ENCODE results near the gene ZBED3.

ZBED3 gene

DNA sequence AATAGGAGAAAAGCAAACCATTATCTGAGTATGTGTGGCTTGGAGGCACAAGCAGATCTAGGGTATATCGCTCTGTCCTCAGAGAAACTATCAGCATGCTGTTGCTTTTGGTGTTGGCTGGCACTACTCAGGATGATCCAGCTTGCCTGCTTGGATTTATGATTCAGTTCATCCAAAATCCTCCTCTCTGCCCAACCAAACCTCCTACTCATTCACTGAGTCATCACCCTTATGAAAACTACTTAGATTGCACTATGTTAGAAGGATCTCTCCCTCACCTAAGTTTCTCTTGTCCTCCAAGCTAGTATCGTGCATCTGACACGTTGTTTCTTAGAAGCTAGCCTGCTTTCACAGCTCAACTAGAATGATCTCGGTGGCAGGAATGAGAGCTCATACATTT lies 14.2 kb upstream of the ZBED3 start:
- TF ChIP-seq, protein P1, sequence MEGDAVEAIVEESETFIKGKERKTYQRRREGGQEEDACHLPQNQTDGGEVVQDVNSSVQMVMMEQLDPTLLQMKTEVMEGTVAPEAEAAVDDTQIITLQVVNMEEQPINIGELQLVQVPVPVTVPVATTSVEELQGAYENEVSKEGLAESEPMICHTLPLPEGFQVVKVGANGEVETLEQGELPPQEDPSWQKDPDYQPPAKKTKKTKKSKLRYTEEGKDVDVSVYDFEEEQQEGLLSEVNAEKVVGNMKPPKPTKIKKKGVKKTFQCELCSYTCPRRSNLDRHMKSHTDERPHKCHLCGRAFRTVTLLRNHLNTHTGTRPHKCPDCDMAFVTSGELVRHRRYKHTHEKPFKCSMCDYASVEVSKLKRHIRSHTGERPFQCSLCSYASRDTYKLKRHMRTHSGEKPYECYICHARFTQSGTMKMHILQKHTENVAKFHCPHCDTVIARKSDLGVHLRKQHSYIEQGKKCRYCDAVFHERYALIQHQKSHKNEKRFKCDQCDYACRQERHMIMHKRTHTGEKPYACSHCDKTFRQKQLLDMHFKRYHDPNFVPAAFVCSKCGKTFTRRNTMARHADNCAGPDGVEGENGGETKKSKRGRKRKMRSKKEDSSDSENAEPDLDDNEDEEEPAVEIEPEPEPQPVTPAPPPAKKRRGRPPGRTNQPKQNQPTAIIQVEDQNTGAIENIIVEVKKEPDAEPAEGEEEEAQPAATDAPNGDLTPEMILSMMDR (conservative IDR thresholded peaks at IDR 0.05; ENCODE audit: control insufficient read depth, insufficient read depth, low read depth, low read length): no peak
- no peak overlapping the region for H3K4me3 ChIP-seq (ENCODE audit: control insufficient read depth, low read depth, low read length)
- peak; percentile 85 for DNase-seq (ENCODE audit: low read depth)

DNA sequence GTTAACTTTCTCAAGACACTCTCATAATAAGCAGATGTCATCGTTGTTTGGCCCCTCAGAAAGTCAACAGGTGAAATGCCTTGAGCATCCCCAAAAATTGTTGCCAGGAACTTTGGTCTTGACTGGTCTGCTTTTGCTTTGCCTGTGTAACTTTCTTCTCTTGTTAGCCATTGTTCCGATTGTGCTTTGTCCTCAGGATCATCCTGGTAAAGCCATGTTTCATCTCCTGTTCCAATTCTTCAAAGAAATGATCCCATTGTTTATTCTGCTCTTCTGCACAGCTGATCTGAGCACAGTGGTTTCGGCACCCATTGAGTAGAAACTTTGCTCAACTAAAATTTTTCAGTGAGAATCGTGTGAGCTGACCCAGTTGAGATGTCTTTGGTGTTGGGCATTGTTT lies 8.1 kb upstream of the ZBED3 start:
- H3K4me3 ChIP-seq (ENCODE audit: control insufficient read depth, low read depth, low read length): no peak overlapping the region
- DNase-seq (ENCODE audit: low read depth): no peak
- TF ChIP-seq, protein P1 (conservative IDR thresholded peaks at IDR 0.05; ENCODE audit: control insufficient read depth, insufficient read depth, low read depth, low read length): no peak

DNA sequence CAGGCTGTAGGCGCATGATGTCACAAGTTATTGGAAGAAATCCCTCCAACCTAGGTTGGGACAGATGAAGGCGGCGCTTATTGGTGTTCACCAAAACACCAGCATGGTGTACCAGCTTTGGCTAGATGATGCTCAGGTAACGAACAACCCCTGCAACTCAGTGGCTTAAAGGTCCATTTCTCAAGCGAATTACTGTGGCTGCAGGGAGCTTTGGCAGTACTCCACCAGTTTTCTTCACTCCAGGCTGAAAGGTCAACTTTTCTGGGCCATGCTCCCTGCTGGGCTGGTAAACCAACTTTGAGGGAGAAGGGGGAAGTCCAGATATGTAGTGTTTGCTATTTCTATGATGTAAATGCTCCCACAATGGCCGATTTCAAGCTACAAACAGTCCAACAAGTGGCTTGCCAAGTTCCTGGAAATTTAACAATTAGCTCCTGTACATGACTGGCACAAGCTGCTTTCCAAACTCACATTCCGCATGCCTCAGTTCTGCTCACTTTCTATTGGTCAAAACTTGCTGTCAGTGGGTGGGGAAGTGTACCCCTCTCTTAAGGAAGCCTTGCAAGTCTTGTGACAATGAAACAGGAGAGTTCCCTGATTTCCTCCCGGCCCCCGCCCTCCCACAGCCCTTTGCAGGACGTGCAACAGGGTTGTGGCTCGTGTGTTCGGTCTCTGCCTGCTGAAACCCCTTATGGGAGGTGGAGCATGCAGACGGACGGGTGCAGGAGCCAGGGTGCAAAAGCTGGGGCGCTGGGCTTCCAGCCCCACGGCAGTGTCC lies 588 bp upstream of the ZBED3 start:
- TF ChIP-seq, protein P1 (conservative IDR thresholded peaks at IDR 0.05; ENCODE audit: control insufficient read depth, insufficient read depth, low read depth, low read length): no peak
- no peak for DNase-seq (ENCODE audit: low read depth)
- peak overlapping the region; percentile 68 for H3K4me3 ChIP-seq (ENCODE audit: control insufficient read depth, low read depth, low read length)

GRCh38 chr5:77086368-77086688 lies 757 bp downstream of the ZBED3 start:
- TF ChIP-seq, protein P1 (conservative IDR thresholded peaks at IDR 0.05; ENCODE audit: control insufficient read depth, insufficient read depth, low read depth, low read length): no peak
- DNase-seq (ENCODE audit: low read depth): no peak

GRCh38 chr5:77083088-77083487 lies 4.0 kb downstream of the ZBED3 start:
- H3K4me3 ChIP-seq (ENCODE audit: control insufficient read depth, low read depth, low read length): no peak overlapping the region
- TF ChIP-seq, protein P1 (conservative IDR thresholded peaks at IDR 0.05; ENCODE audit: control insufficient read depth, insufficient read depth, low read depth, low read length): no peak
- no peak for DNase-seq (ENCODE audit: low read depth)

More at GRCh38 chr5:77086368-77086688, 757 bp downstream of the ZBED3 start:
- H3K4me3 ChIP-seq (ENCODE audit: control insufficient read depth, low read depth, low read length): peak overlapping the region; percentile 68

- TF ChIP-seq, protein P1 (conservative IDR thresholded peaks at IDR 0.05; ENCODE audit: control insufficient read depth, insufficient read depth, low read depth, low read length): no peak
- no peak for DNase-seq (ENCODE audit: low read depth)
- no peak overlapping the region for H3K4me3 ChIP-seq (ENCODE audit: control insufficient read depth, low read depth, low read length)
Observed at GRCh38 chr5:77082280-77082679, 4.8 kb downstream of the ZBED3 start.

Data from fibroblast of mammary gland (primary cell).